Measurements from ENCODE around the gene GPR135. TPM values are rescaled to one million over a fixed set of nuclear protein-coding genes. Genes with fewer than 3 reads are reported as not detected.

GPR135 gene
- total and polyA plus RNA-seq, 2 of the 13 experiments (the other 11 are each of a cell fraction or from before 2014, with no cell fraction given) = 0.46 to 1.3 TPM

DNA sequence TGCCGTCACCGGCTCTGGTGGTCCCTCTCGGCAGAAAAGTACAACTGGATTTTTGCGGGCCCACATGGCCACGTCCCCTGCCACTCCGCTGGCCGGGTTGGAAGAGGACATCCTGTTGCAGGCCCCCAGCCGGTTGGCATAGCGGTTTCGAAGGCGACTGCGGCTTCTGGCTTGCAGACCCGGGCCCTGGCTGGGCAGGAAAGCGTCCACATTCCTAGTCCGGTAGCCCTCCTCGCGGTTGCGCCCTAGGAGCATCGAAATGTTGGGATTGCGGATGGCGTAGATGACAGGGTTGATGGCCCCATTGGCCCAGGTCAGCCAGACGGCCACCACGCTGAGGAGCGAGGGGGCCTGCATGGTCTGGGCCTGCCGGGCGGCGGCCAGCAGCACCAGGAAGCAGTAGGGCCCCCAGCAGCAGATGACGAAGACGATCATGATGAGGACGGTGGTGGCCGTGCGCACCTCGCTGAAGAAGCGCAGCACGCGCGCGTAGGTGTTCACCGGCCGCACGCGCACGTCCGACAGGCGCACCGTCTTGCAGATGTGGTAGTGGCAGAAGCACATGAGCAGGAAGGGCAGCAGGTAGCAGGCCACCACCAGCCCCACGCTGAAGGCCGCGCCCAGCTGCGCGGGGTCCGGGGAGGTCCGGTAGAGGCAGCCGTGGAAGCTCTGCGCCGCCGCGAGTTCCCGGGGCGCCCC lies 1.2 kb downstream of the GPR135 start (continued):
- 0 out of 2 replicates have a peak, but pooled peaks have one; percentile 9 for TF ChIP-seq ZNF430 (CRISPR knock-in tag; IDR thresholded peaks at IDR 0.05)
- TF ChIP-seq, protein P1, sequence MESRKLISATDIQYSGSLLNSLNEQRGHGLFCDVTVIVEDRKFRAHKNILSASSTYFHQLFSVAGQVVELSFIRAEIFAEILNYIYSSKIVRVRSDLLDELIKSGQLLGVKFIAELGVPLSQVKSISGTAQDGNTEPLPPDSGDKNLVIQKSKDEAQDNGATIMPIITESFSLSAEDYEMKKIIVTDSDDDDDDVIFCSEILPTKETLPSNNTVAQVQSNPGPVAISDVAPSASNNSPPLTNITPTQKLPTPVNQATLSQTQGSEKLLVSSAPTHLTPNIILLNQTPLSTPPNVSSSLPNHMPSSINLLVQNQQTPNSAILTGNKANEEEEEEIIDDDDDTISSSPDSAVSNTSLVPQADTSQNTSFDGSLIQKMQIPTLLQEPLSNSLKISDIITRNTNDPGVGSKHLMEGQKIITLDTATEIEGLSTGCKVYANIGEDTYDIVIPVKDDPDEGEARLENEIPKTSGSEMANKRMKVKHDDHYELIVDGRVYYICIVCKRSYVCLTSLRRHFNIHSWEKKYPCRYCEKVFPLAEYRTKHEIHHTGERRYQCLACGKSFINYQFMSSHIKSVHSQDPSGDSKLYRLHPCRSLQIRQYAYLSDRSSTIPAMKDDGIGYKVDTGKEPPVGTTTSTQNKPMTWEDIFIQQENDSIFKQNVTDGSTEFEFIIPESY (CRISPR knock-in tag; IDR thresholded peaks at IDR 0.05) = peak; percentile 75
- TF ChIP-seq ZNF160 (CRISPR knock-in tag; IDR thresholded peaks at IDR 0.05) = no peak
- TF ChIP-seq ZNF225 (CRISPR knock-in tag; IDR thresholded peaks at IDR 0.05) = peak; percentile 78; the same call in 1 of the 2 replicates
- TF ChIP-seq, protein P2, sequence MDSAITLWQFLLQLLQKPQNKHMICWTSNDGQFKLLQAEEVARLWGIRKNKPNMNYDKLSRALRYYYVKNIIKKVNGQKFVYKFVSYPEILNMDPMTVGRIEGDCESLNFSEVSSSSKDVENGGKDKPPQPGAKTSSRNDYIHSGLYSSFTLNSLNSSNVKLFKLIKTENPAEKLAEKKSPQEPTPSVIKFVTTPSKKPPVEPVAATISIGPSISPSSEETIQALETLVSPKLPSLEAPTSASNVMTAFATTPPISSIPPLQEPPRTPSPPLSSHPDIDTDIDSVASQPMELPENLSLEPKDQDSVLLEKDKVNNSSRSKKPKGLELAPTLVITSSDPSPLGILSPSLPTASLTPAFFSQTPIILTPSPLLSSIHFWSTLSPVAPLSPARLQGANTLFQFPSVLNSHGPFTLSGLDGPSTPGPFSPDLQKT (CRISPR knock-in tag; IDR thresholded peaks at IDR 0.05; ENCODE audit: borderline replicate concordance) = no peak
- no peak for TF ChIP-seq ZNF816 (CRISPR knock-in tag; IDR thresholded peaks at IDR 0.05; ENCODE audit: borderline replicate concordance)
- no peak for TF ChIP-seq ZFYVE20 (CRISPR knock-in tag; IDR thresholded peaks at IDR 0.05; ENCODE audit: borderline replicate concordance, low read depth)
- TF ChIP-seq ZNF484 (CRISPR knock-in tag; IDR thresholded peaks at IDR 0.05; ENCODE audit: borderline replicate concordance, low read depth) = no peak
- TF ChIP-seq ZSCAN21 (CRISPR knock-in tag; IDR thresholded peaks at IDR 0.05; ENCODE audit: borderline replicate concordance) = no peak
- TF ChIP-seq, protein P3, sequence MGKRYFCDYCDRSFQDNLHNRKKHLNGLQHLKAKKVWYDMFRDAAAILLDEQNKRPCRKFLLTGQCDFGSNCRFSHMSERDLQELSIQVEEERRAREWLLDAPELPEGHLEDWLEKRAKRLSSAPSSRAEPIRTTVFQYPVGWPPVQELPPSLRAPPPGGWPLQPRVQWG (CRISPR knock-in tag; IDR thresholded peaks at IDR 0.05; ENCODE audit: borderline replicate concordance, low read depth) = no peak
- TF ChIP-seq MTA1 (CRISPR knock-in tag; IDR thresholded peaks at IDR 0.05; ENCODE audit: borderline replicate concordance) = peak; percentile 42; the same call in 1 of the 2 replicates
- TF ChIP-seq, protein P4, sequence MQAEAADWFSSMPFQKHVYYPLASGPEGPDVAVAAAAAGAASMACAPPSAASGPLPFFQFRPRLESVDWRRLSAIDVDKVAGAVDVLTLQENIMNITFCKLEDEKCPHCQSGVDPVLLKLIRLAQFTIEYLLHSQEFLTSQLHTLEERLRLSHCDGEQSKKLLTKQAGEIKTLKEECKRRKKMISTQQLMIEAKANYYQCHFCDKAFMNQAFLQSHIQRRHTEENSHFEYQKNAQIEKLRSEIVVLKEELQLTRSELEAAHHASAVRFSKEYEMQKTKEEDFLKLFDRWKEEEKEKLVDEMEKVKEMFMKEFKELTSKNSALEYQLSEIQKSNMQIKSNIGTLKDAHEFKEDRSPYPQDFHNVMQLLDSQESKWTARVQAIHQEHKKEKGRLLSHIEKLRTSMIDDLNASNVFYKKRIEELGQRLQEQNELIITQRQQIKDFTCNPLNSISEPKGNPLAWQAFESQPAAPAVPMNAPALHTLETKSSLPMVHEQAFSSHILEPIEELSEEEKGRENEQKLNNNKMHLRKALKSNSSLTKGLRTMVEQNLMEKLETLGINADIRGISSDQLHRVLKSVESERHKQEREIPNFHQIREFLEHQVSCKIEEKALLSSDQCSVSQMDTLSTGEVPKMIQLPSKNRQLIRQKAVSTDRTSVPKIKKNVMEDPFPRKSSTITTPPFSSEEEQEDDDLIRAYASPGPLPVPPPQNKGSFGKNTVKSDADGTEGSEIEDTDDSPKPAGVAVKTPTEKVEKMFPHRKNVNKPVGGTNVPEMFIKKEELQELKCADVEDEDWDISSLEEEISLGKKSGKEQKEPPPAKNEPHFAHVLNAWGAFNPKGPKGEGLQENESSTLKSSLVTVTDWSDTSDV (CRISPR knock-in tag; IDR thresholded peaks at IDR 0.05) = peak; percentile 38; the same call in 1 of the 2 replicates
- no peak for TF ChIP-seq ZZZ3 (CRISPR knock-in tag; IDR thresholded peaks at IDR 0.05; ENCODE audit: borderline replicate concordance)
- TF ChIP-seq, protein P5, sequence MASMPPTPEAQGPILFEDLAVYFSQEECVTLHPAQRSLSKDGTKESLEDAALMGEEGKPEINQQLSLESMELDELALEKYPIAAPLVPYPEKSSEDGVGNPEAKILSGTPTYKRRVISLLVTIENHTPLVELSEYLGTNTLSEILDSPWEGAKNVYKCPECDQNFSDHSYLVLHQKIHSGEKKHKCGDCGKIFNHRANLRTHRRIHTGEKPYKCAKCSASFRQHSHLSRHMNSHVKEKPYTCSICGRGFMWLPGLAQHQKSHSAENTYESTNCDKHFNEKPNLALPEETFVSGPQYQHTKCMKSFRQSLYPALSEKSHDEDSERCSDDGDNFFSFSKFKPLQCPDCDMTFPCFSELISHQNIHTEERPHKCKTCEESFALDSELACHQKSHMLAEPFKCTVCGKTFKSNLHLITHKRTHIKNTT (CRISPR knock-in tag; IDR thresholded peaks at IDR 0.05) = no peak
- no peak for TF ChIP-seq GATAD1 (CRISPR knock-in tag; IDR thresholded peaks at IDR 0.05)
- 0 out of 2 replicates have a peak, but pooled peaks have one; percentile 24 for TF ChIP-seq HOXA3 (CRISPR knock-in tag; IDR thresholded peaks at IDR 0.05)
- TF ChIP-seq POLR2A (IDR thresholded peaks at IDR 0.05; ENCODE audit: insufficient read depth in 1 of 2, low read depth in 2 of 2, low read length in 2 of 2) = no peak

Data from HepG2 (cell line).